Measurements from ENCODE around the gene CDC42EP2. TPM values are rescaled to one million over a fixed set of nuclear protein-coding genes. Genes with fewer than 3 reads are reported as not detected.

Gene CDC42EP2
- polyA plus RNA-seq, 1 donor: 10.5 TPM

DNA sequence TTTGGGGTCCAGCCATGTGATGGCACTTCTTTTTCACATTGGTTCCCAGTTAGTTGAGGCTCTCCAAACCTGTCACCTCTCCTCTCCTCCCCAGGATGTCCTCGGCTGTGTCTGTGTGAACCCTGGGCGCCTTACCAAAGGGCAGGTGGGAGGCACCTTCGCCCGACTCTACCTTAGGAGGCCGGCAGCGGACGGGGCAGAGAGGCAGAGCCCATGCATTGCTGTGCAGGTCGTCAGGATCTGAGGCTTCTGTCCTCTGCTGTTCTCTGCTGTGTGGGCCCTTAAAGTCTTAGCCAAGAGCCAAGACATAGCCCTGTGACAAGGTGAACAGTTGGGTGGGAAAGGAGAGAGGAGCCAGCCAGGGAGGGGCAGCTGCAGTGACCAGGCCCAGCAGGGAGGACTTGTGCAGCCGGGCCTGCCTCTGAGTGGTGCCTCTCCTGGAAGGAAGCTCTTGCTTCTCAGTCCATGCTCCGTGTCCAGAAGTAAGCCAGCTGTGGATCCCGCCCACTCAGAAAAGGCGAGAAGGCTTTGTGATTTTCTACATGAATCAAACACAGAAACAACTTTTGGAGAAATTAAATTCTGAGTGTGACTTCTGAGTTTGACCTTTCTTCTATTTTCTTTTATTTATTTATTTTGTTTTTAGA, 17.5 kb upstream of the CDC42EP2 start:
- H3K4me3 ChIP-seq (ENCODE audit: low read length): no peak overlapping the region
- no peak for DNase-seq
- H3K27ac ChIP-seq (ENCODE audit: low read length): peak overlapping the region; percentile 11
- H3K36me3 ChIP-seq (ENCODE audit: control insufficient read depth, insufficient read depth, low read length): peaks cover 33% of the 10 kb centered on the region
- H3K9me3 ChIP-seq (ENCODE audit: control insufficient read depth, low read depth, low read length): no peaks in the 10 kb centered on the region
- H3K27me3 ChIP-seq (ENCODE audit: control insufficient read depth, insufficient read depth, low read length): no peaks in the 10 kb centered on the region
- 93% methylated on average over 3 of the region's 12 CpGs for WGBS (ENCODE audit: insufficient coverage, low lambda C conversion rate)
- H3K4me1 ChIP-seq (ENCODE audit: control insufficient read depth, insufficient read depth, low read length): peaks cover 44% of the 10 kb centered on the region

DNA sequence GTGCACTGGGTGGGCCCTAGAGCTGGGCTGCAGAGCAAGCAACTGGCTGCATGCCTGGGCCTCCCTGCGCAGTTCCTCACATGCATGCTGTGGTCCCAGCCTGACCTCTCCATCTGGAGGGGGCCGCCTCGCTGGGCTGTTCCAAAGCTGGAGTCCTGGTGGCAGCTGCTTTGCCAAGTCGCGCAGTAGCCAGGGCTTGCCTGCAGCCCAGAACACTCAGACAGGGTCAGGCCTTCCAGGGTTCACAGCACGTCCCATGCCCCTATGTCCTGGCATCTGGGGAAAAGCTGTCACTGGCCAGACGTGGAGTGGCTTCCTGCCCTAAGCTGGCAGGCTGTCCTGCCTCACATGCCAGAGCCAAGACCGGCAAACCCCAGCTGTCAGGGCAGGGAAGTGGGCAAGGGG, 16.5 kb upstream of the CDC42EP2 start:
- Histone ChIP-seq H3K36me3 (ENCODE audit: control insufficient read depth, insufficient read depth, low read length) (peaks cover 33% of the 10 kb centered on the region), H3K9me3 (ENCODE audit: control insufficient read depth, low read depth, low read length) (no peaks in the 10 kb centered on the region), H3K4me1 (ENCODE audit: control insufficient read depth, insufficient read depth, low read length) (peaks cover 42% of the 10 kb centered on the region), H3K27ac (ENCODE audit: low read length) (peak overlapping the region; percentile 57), H3K4me3 (ENCODE audit: low read length) (no peak overlapping the region), H3K27me3 (ENCODE audit: control insufficient read depth, insufficient read depth, low read length) (no peaks in the 10 kb centered on the region)
- no CpG with 5 or more reads among the region's 8 CpGs for whole genome bisulfite sequencing (ENCODE audit: insufficient coverage, low lambda C conversion rate)
- DNase-seq: no peak

DNA sequence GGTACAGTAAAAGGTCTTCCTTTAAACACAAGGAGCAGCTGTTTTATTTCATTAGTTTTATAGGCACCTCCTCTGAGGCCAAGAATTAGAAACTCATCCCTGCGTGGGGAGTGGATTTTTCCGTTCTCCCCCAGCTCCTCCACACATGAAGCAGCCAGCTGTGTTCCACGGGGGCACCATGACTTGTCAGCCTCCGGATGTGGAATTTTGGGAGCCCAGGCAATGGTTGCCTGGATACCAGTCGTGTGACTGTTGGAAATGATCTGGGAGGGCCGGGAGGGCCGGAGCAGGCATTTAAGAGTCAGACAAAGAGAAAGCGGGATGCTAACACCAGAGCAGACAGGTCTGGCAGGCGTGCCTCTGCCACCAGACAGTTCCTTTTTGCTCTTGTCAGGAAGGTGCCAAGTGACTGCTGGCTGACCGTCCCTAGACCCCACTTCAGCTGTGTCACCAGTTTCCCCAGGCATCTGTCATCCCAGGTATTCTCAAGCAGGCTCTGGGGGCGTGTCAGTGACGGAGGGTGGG, 15.9 kb upstream of the CDC42EP2 start:
- Histone ChIP-seq H3K36me3 (ENCODE audit: control insufficient read depth, insufficient read depth, low read length) (peaks cover 33% of the 10 kb centered on the region), H3K9me3 (ENCODE audit: control insufficient read depth, low read depth, low read length) (no peaks in the 10 kb centered on the region), H3K4me3 (ENCODE audit: low read length) (no peak overlapping the region), H3K4me1 (ENCODE audit: control insufficient read depth, insufficient read depth, low read length) (peaks cover 40% of the 10 kb centered on the region), H3K27me3 (ENCODE audit: control insufficient read depth, insufficient read depth, low read length) (no peaks in the 10 kb centered on the region), H3K27ac (ENCODE audit: low read length) (peak overlapping the region; percentile 57)
- DNase-seq: no peak
- WGBS (ENCODE audit: insufficient coverage, low lambda C conversion rate): no CpG with 5 or more reads among the region's 12 CpGs

DNA sequence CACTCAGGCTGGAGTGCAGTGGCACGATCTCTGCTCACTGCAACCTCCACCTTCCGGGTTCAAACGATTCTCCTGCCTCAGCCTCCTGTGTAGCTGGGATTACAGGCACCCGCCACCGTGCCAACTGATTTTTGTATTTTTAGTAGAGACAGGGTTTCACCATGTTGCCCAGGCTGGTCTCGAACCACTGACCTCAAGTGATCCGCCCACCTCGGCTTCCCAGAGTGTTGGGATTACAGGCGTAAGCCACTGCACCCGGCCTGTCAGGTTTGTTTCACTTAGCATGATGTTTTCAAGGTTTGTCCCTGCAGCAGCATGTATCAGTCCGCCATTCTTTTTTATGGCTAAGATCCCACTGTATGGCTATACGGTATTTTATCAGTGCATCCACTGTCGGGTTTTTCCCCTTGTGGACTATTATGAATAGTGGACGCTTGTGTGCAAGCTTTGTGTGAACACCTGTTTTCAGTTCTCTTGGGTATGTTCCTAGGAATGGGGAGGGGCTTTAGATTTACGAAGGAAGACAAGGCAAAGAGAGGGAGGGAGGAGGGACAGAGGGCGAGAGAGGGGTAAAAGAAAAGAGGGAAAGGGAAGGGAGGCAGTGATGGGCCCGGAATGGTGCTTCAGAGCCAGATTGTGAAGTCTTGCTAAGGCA, 13.9 kb upstream of the CDC42EP2 start:
- Histone ChIP-seq H3K4me1 (ENCODE audit: control insufficient read depth, insufficient read depth, low read length) (peaks cover 51% of the 10 kb centered on the region), H3K27ac (ENCODE audit: low read length) (no peak overlapping the region)
- 50% methylated on average over 2 of the region's 17 CpGs for WGBS (ENCODE audit: insufficient coverage, low lambda C conversion rate)

DNA sequence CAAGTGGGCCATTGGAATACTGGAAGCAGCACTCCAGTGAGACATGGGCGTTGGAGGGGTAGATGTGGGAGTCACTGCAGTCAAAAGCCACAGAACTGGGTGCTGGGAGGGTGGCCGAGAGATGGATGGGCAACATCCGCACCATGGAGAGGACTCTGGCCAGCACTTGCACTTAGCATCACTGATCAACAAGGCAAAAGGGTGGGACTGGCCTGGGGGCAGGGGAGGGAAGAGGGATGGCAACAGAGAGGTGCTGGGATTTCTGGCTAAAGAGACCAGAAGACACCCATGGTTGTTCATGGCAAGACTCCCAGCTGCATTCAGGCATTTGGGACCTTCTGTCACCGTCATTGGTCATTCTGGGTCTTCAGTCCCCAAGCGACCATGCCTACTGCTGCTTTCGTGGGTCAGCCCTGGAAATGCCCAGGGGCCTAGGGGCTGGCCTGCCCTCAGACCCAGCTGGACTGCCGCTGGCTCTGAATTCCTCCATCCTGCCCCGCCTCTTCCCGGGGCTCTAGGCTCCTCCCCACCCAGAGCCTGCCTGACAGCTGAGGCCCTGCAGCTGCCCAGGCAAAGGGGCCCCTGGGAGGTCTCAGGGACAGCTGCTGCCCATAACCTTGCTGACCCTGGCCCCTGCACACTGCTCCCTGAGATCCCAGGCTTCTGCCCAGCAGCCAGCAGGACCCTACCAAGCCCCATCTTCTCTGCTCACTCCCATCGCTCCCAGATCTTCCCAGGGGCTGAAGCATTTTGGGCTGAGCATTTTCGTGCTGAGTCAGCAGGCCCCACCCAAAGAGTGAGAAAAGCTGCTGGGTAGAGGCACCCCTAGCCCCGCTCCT, 13.0 kb upstream of the CDC42EP2 start:
- H3K36me3 ChIP-seq (ENCODE audit: control insufficient read depth, insufficient read depth, low read length): peaks cover 12% of the 10 kb centered on the region
- H3K4me1 ChIP-seq (ENCODE audit: control insufficient read depth, insufficient read depth, low read length): peaks cover 61% of the 10 kb centered on the region
- H3K9me3 ChIP-seq (ENCODE audit: control insufficient read depth, low read depth, low read length): no peaks in the 10 kb centered on the region
- H3K27ac ChIP-seq (ENCODE audit: low read length): peak overlapping the region; percentile 34
- DNase-seq: peak in 1 of 2 donors; percentile 67
- 92% methylated on average over 2 of the region's 12 CpGs for WGBS (ENCODE audit: insufficient coverage, low lambda C conversion rate)
- H3K27me3 ChIP-seq (ENCODE audit: control insufficient read depth, insufficient read depth, low read length): no peaks in the 10 kb centered on the region
- H3K4me3 ChIP-seq (ENCODE audit: low read length): no peak overlapping the region

More for the DNA sequence above, 13.9 kb upstream of the CDC42EP2 start:
- Histone ChIP-seq H3K27me3 (ENCODE audit: control insufficient read depth, insufficient read depth, low read length) (no peaks in the 10 kb centered on the region), H3K9me3 (ENCODE audit: control insufficient read depth, low read depth, low read length) (no peaks in the 10 kb centered on the region), H3K4me3 (ENCODE audit: low read length) (no peak overlapping the region), H3K36me3 (ENCODE audit: control insufficient read depth, insufficient read depth, low read length) (peaks cover 17% of the 10 kb centered on the region)
- no peak for DNase-seq

DNA sequence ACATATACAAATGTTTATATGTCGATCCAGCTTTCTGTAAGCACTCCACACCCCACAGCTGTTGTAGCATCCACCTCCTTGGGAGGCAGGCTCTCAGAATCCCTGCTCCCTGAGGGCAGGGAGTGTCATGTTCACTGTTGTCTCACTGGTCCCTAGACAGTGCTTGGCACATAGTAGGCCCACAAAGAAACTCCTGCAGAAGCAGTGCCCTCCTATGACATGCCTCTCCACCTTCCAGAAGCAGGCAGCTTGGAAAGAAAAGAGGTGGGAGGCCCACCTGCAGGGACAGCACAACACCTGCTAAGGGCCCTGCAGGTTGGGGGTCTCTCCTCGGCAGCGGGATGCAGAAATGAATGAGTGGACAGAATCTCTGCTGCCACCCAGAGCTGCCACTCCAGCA, 11.1 kb upstream of the CDC42EP2 start:
- H3K36me3 ChIP-seq (ENCODE audit: control insufficient read depth, insufficient read depth, low read length): peaks cover under 1% of the 10 kb centered on the region
- H3K4me3 ChIP-seq (ENCODE audit: low read length): no peak overlapping the region
- H3K9me3 ChIP-seq (ENCODE audit: control insufficient read depth, low read depth, low read length): no peaks in the 10 kb centered on the region
- WGBS (ENCODE audit: insufficient coverage, low lambda C conversion rate): 100% methylated on average over 1 of the region's 3 CpGs
- no peak for DNase-seq
- peaks cover 72% of the 10 kb centered on the region for H3K4me1 ChIP-seq (ENCODE audit: control insufficient read depth, insufficient read depth, low read length)
- no peaks in the 10 kb centered on the region for H3K27me3 ChIP-seq (ENCODE audit: control insufficient read depth, insufficient read depth, low read length)
- H3K27ac ChIP-seq (ENCODE audit: low read length): no peak overlapping the region

DNA sequence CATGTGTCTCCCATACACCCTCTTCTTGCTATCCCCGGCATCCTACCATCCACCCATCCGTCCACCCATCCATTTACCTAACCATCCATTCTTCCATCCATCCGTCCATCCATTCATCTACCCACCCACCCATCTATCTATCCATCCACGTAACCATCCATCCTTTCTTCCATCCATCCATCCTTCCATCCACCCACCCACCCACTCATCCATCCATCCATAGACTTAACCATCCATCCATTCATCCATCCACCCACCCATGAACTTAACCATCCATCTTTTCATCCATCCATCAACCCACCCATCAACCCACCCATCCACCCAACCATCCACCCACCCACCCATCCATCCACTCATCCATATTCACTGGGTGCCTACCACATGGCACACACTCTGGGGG, 10.6 kb upstream of the CDC42EP2 start:
- Histone ChIP-seq H3K27me3 (ENCODE audit: control insufficient read depth, insufficient read depth, low read length) (no peaks in the 10 kb centered on the region), H3K4me3 (ENCODE audit: low read length) (no peak overlapping the region), H3K27ac (ENCODE audit: low read length) (peak overlapping the region; percentile 86), H3K36me3 (ENCODE audit: control insufficient read depth, insufficient read depth, low read length) (no peaks in the 10 kb centered on the region), H3K4me1 (ENCODE audit: control insufficient read depth, insufficient read depth, low read length) (peaks cover 72% of the 10 kb centered on the region), H3K9me3 (ENCODE audit: control insufficient read depth, low read depth, low read length) (no peaks in the 10 kb centered on the region)
- WGBS (ENCODE audit: insufficient coverage, low lambda C conversion rate): 100% methylated on average over 4 of the region's 4 CpGs
- DNase-seq: no peak

DNA sequence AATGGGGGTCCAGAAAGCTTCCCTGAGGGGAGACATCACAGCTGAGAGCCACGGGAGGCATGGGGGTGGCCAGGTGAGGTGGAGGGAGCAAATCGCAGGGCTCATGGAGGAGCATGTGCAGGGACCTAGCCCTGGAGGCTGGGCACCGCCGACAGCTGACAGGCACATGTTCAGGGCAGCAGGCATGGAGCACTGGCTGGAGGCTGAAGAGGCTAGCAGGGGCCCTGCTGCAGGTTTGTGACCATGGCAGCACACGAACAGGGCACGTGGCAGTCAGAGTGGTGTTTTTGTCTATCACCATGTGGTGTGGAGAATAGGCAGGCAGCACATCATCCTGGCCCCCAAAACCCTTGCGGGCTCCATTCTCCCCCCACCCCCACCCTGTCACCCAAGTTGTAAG, 10.1 kb upstream of the CDC42EP2 start:
- Histone ChIP-seq H3K4me3 (ENCODE audit: low read length) (no peak overlapping the region), H3K27ac (ENCODE audit: low read length) (peak overlapping the region; percentile 86), H3K27me3 (ENCODE audit: control insufficient read depth, insufficient read depth, low read length) (no peaks in the 10 kb centered on the region), H3K4me1 (ENCODE audit: control insufficient read depth, insufficient read depth, low read length) (peaks cover 70% of the 10 kb centered on the region), H3K36me3 (ENCODE audit: control insufficient read depth, insufficient read depth, low read length) (no peaks in the 10 kb centered on the region), H3K9me3 (ENCODE audit: control insufficient read depth, low read depth, low read length) (no peaks in the 10 kb centered on the region)
- no CpG with 5 or more reads among the region's 7 CpGs for WGBS (ENCODE audit: insufficient coverage, low lambda C conversion rate)
- DNase-seq: no peak

DNA sequence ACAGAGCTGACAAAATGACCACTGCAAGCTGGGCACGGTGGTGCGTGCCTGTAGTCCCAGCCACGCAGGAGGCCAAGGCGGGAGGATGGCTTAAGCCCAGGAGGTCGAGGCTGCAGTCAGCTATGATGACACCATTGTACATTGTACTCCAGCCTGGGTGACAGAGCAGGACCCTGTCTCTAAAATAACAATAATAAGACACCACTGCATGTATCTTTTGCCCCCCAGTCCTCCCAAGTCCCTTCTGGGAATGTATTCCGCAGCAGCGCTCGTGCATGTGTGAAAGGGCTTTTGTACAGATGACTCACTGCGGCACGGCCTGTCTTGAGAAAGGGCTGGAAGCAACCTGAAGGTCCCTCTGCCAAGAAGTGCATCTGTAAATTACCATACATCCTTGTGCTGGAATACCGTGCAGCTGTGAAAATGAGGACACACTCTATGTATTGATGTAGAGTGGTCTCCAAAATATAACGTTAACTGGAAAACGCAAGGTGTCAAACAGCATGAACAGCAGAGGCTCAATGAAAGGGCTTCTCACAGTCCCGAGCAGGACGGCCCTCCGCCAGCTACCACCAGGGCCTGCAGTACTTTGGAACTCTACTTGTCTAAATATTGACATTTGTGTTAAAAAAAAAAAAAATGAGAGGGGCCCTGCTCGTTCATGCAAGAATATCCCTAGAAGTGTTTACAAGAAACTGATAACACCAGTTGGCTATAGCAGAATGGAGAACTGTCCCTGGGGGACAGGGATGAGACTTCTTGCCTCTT, 9.0 kb upstream of the CDC42EP2 start:
- no peak overlapping the region for H3K4me3 ChIP-seq (ENCODE audit: low read length)
- DNase-seq: peak; percentile 72 to 92
- WGBS (ENCODE audit: insufficient coverage, low lambda C conversion rate): no CpG with 5 or more reads among the region's 17 CpGs
- H3K36me3 ChIP-seq (ENCODE audit: control insufficient read depth, insufficient read depth, low read length): no peaks in the 10 kb centered on the region
- no peaks in the 10 kb centered on the region for H3K27me3 ChIP-seq (ENCODE audit: control insufficient read depth, insufficient read depth, low read length)
- H3K9me3 ChIP-seq (ENCODE audit: control insufficient read depth, low read depth, low read length): no peaks in the 10 kb centered on the region
- H3K4me1 ChIP-seq (ENCODE audit: control insufficient read depth, insufficient read depth, low read length): peaks cover 75% of the 10 kb centered on the region
- H3K27ac ChIP-seq (ENCODE audit: low read length): peak overlapping the region; percentile 86
